B cell (primary cell): ENCODE measurements around the gene NT5DC4.

Experiments used
- EZH2 ChIP-seq: IDR thresholded peaks from 2 replicates; pipeline ENCODE4 v1.6.1; 2012; ENCODE audit warnings: borderline replicate concordance, low read depth, mild to moderate bottlenecking, moderate library complexity, low read length; ENCODE audit not compliant: insufficient read depth, poor library complexity, severe bottlenecking
- TF ChIP-seq, protein P1 (sequence below): fragments of 200-600 bp; IDR thresholded peaks from one replicate; pipeline ENCODE4 v1.8.0; 2022; ENCODE audit warnings: antibody characterized with exemption, mild to moderate bottlenecking

DNA sequence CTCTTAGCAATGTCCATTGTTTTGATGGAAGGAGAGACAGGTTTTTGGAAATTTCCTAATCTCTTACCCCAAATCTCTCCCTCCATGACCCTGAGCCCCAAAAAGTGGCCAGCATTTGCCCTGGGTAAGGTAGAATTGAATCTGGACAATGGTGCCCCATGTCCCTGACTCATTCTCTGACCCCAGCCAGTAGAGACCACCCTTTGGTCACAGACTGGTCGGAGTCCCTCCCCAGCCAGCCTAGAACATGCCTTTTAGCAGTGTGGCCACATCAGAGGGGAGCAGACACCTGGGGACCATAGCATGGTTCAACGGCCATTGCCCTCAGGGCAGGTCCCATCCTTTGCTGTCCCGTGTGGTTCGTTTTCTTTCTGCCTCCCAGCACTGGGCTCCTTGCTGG, 6.5 kb upstream of the NT5DC4 start:
- TF ChIP-seq EZH2, result no peak
- TF ChIP-seq, protein P1, sequence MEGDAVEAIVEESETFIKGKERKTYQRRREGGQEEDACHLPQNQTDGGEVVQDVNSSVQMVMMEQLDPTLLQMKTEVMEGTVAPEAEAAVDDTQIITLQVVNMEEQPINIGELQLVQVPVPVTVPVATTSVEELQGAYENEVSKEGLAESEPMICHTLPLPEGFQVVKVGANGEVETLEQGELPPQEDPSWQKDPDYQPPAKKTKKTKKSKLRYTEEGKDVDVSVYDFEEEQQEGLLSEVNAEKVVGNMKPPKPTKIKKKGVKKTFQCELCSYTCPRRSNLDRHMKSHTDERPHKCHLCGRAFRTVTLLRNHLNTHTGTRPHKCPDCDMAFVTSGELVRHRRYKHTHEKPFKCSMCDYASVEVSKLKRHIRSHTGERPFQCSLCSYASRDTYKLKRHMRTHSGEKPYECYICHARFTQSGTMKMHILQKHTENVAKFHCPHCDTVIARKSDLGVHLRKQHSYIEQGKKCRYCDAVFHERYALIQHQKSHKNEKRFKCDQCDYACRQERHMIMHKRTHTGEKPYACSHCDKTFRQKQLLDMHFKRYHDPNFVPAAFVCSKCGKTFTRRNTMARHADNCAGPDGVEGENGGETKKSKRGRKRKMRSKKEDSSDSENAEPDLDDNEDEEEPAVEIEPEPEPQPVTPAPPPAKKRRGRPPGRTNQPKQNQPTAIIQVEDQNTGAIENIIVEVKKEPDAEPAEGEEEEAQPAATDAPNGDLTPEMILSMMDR, result no peak
